HepG2 (cell line): ENCODE data around the gene TRIM7. TPM values are rescaled to one million over a fixed set of nuclear protein-coding genes. Genes with fewer than 3 reads are reported as not detected.

Experiments used
- ATAC-seq: fragments of 200-7000 bp; cut with Tn5 transposase; 3 replicates; pipeline ENCODE4 v1.9.1; 2020; ENCODE audit warnings: mild to moderate bottlenecking, moderate library complexity
- BruUV-seq: library from RNA; stranded (reverse); fragments of 400-500 nt; replicated peaks from 2 replicates; lab custom pipeline; 2021; lab: Mats Ljungman, UMichigan
- CTCF ChIA-PET: fragments of 300-600 bp; formaldehyde crosslinking; extraction: SDS; loops from one replicate; lab custom pipeline; 2021; ENCODE audit warnings: low total read pairs, inconsistent platforms, low intra/inter-chr PET ratio; lab: Yijun Ruan, JAX
- POLR2A ChIA-PET: fragments of 350-600 bp; sonication (Branson Sonifier 250); formaldehyde crosslinking; loops from one replicate; lab custom pipeline; 2020; ENCODE audit warnings: antibody characterized with exemption, inconsistent platforms; lab: Yijun Ruan, JAX
- DNase-seq: peaks from one replicate; pipeline ENCODE4 v3.0.0-alpha.2; 2015; ENCODE audit warnings: low spot score
- FAIRE-seq: peaks from 3 replicates; lab custom pipeline; 2011; peaks lifted over from hg19 to GRCh38; lab: Jason Lieb, UNC
- H2AFZ ChIP-seq: one replicate; pipeline ENCODE4 v1.6.1; 2011; ENCODE audit warnings: low read length, inconsistent platforms
- H3K27ac ChIP-seq: fragments of 300-600 bp; 3 replicates; pipeline ENCODE4 v1.8.0; 2011; ENCODE audit warnings: mixed run types, mild to moderate bottlenecking, mixed read lengths, low read length, inconsistent platforms; ENCODE audit not compliant: insufficient read depth; ENCODE audit errors: extremely low read length
- H3K27me3 ChIP-seq, 2 experiments: fragments of 200-600 bp in 1 of 2; 2 replicates in 1 of 2; 3 replicates in 1 of 2; pipeline versions ENCODE4 v1.6.0 to v1.8.0; 2011; ENCODE audit warnings: low read length in 2 of 2, mild to moderate bottlenecking in 2 of 2, moderate library complexity in 2 of 2, inconsistent platforms in 1 of 2; ENCODE audit not compliant: insufficient read depth in 2 of 2, control insufficient read depth in 1 of 2
- H3K36me3 ChIP-seq, 2 experiments: fragments of 200-600 bp in 1 of 2; replicated peaks in 1 of 2; 2 replicates in 1 of 2; 3 replicates in 1 of 2; pipeline versions ENCODE4 v1.5.1 to v1.8.0; 2011; ENCODE audit warnings: low read length in 2 of 2, inconsistent platforms in 1 of 2; ENCODE audit not compliant: insufficient read depth in 2 of 2, control insufficient read depth in 1 of 2
- H3K4me1 ChIP-seq: 2 replicates; pipeline ENCODE4 v1.5.1; 2012; ENCODE audit warnings: low read length, inconsistent platforms; ENCODE audit not compliant: insufficient read depth
- H3K4me2 ChIP-seq: 2 replicates; pipeline ENCODE4 v1.6.0; 2011; ENCODE audit warnings: low read depth, low read length, inconsistent platforms
- H3K4me3 ChIP-seq, 3 experiments: fragments of 200-600 bp in 1 of 3; sonication (generic), shearing (Covaris generic) in 1 of 3; replicated peaks in 1 of 3; 2 replicates each; pipeline ENCODE4 v1.5.1; 2011 to 2016; ENCODE audit warnings: low read length in 3 of 3, inconsistent platforms in 2 of 3, low read depth in 2 of 3, mild to moderate bottlenecking in 2 of 3, control low read depth in 1 of 3, mixed read lengths in 1 of 3; ENCODE audit not compliant: insufficient read depth in 1 of 3
- H3K79me2 ChIP-seq: one replicate; pipeline ENCODE4 v1.6.1; 2011; ENCODE audit warnings: low read length, inconsistent platforms; ENCODE audit not compliant: insufficient read depth
- H3K9ac ChIP-seq: 2 replicates; pipeline ENCODE4 v1.6.0; 2011; ENCODE audit warnings: mild to moderate bottlenecking, low read depth, low read length, inconsistent platforms; ENCODE audit not compliant: insufficient read depth
- H3K9me3 ChIP-seq: 2 replicates; pipeline ENCODE4 v1.5.1; 2012; ENCODE audit warnings: mild to moderate bottlenecking, low read length
- H4K20me1 ChIP-seq: 2 replicates; pipeline ENCODE4 v1.6.0; 2011; ENCODE audit warnings: inconsistent platforms, mild to moderate bottlenecking, low read length, moderate library complexity; ENCODE audit not compliant: insufficient read depth
- FOXJ3 ChIP-seq: sonication (generic); formaldehyde crosslinking; IDR thresholded peaks from 2 replicates; pipeline ENCODE4 v1.4.0; 2020; ENCODE audit warnings: missing genetic modification reagents, mild to moderate bottlenecking, borderline replicate concordance
- MAFG ChIP-seq: sonication (generic); formaldehyde crosslinking; IDR thresholded peaks from 2 replicates; pipeline ENCODE4 v1.5.1; 2020; ENCODE audit warnings: mild to moderate bottlenecking, missing genetic modification reagents
- MTA3 ChIP-seq: sonication (generic); formaldehyde crosslinking; IDR thresholded peaks from 2 replicates; pipeline ENCODE4 v1.4.0; 2020; ENCODE audit warnings: missing genetic modification reagents
- NBN ChIP-seq: fragments of 450-650 bp; conservative IDR thresholded peaks from 2 replicates; pipeline ENCODE4 v1.6.1; 2017
- SOX5 ChIP-seq: IDR thresholded peaks from 2 replicates; pipeline ENCODE4 v1.6.1; 2016; ENCODE audit warnings: borderline replicate concordance
- TCF12 ChIP-seq, 2 experiments: fragments of 450-650 bp in 1 of 2; sonication (generic) in 1 of 2; formaldehyde crosslinking in 1 of 2; IDR thresholded peaks; 2 replicates each; pipeline versions ENCODE4 v1.6.1 to v1.8.0; 2017 to 2022; ENCODE audit warnings: antibody characterized with exemption in 1 of 2, mild to moderate bottlenecking in 1 of 2, missing genetic modification reagents in 1 of 2, moderate library complexity in 1 of 2
- ZMAT3 ChIP-seq: sonication (generic); formaldehyde crosslinking; conservative IDR thresholded peaks from 2 replicates; pipeline ENCODE4 v1.7.0; 2021; ENCODE audit warnings: missing genetic modification reagents
- ZNF251 ChIP-seq: sonication (generic); formaldehyde crosslinking; IDR thresholded peaks from 2 replicates; pipeline ENCODE4 v1.9.0; 2021; ENCODE audit warnings: mild to moderate bottlenecking, missing genetic modification reagents
- WGBS: methylation state at CpG from one replicate; pipeline ENCODE4 v1.1.6; 2017; ENCODE audit warnings: low lambda C conversion rate; 5-methylcytosine and 5-hydroxymethylcytosine counted together
- in situ Hi-C: cut with HindIII; loops from 2 replicates; pipeline ENCODE4 v1.10.0; 2017; ENCODE audit warnings: low pct_unique_long_range_greater_than_20kb; ENCODE audit not compliant: extremely low pct_ligation_motif_present
- intact Hi-C: fragments of 100-400 bp; cut with micrococcal nuclease; formaldehyde crosslinking; loops from one replicate; pipeline ENCODE4 v1.10.0; 2022; ENCODE audit not compliant: unreplicated experiment
- polyA plus RNA-seq, 8 experiments: library from polyadenylated mRNA; depleted of rRNA in 3 of 8; stranded (reverse) in 7 of 8; unstranded in 1 of 8; fragments of >200 nt; fragmentation: Illumina TruSeq in 4 of 8; extraction: Trizol in 4 of 8; gene quantifications; 2 replicates each; pipeline versions ENCODE4 v1.2.1 to v1.2.3, GENCODE V29; 2011 to 2016; ENCODE audit warnings: low read depth in 4 of 8, missing spikeins in 1 of 8, mixed read lengths in 1 of 8; ENCODE audit not compliant: insufficient read depth in 1 of 8
- total RNA-seq, 5 experiments: library from RNA; depleted of rRNA; stranded (reverse); fragments of >200 nt; fragmentation: Illumina TruSeq; extraction: Trizol; gene quantifications; 2 replicates each; pipeline ENCODE4 v1.2.3, GENCODE V29; 2016; ENCODE audit warnings: low read depth in 1 of 5
- TF ChIP-seq, protein P1 (sequence below): IDR thresholded peaks from 2 replicates; pipeline ENCODE4 v1.6.1; 2016; ENCODE audit warnings: missing genetic modification reagents, missing compliant biosample characterization
- TF ChIP-seq, protein P2 (sequence below): sonication (generic); formaldehyde crosslinking; IDR thresholded peaks from 2 replicates; pipeline ENCODE4 v1.4.0; 2020; ENCODE audit warnings: mild to moderate bottlenecking, missing genetic modification reagents
- TF ChIP-seq, protein P3 (sequence below): sonication (generic); formaldehyde crosslinking; IDR thresholded peaks from 2 replicates; pipeline ENCODE4 v1.4.0; 2020; ENCODE audit warnings: missing genetic modification reagents, borderline replicate concordance
- TF ChIP-seq, protein P4 (sequence below): sonication (generic); formaldehyde crosslinking; IDR thresholded peaks from 2 replicates; pipeline ENCODE4 v1.5.0; 2020; ENCODE audit warnings: missing genetic modification reagents
- TF ChIP-seq, protein P5 (sequence below): sonication (generic); formaldehyde crosslinking; IDR thresholded peaks from 2 replicates; pipeline ENCODE4 v1.5.0; 2020; ENCODE audit warnings: mild to moderate bottlenecking, missing genetic modification reagents

Gene TRIM7
- total and polyA plus RNA-seq, 2 of the 13 experiments (the other 11 are each of a cell fraction or from before 2014, with no cell fraction given): 0.13 TPM; not detected in 1

DNA sequence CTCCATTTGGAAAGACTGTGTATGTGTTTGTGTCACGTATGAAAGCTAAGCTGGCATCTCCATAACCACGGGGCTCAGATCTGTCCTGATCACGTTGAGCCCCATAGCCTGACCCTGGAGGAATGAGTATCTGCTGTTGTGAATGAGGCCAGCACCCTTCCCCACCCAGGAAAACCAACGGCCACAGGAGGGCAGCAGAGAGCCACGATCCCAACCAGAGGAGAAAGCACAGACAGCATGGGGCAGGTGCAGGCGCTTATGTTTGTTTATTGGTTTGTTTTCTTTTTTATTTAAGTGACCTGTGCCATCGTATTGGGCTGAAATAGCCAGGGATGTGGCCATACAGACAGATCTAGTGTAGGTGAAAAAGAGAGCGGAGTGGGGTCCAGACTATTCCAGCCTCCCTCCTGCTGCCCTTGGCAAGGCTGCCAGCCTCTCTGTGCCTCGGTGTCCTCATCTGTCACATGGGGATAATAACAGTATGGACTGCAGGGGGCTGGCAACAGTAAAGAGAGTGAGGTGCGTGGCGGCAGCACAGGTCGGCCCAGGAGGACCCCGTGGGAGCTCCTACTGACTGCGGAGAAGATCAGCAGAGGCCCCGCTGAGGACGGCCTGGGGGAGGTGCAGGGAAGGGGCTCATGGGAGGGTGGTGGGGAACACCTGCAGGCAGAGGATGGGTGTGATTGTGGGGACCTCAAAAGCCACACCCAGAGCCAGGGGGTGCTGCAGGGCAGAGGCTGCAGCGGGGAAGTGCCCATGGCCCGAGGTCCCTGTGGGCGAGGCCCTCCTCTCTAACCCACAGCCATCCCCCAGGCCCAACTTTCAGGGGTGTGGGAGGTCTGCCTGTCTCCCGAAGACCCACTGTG is 45.5 kb downstream of the TRIM7 start:
- peak; percentile 82 for FAIRE-seq
- Histone ChIP-seq H3K79me2 (no peaks in the 10 kb centered on the region), H3K9ac (peak overlapping the region; percentile 49; the same call in 1 of the 2 replicates), H3K9me3 (no peaks in the 10 kb centered on the region), H3K27ac (no peak overlapping the region), H3K4me2 (peak overlapping the region; percentile 70), H3K4me1 (peaks cover 32% of the 10 kb centered on the region), H2AFZ (no peak overlapping the region), H4K20me1 (no peaks in the 10 kb centered on the region), H3K27me3 (peaks cover 0 to 11% of the 10 kb centered on the region in 2 experiments; a peak in 2 of 5 replicates), H3K4me3 (peak overlapping the region in 1 of 3 experiments; percentile 62; a peak in 1 of 6 replicates), H3K36me3 (no peaks in the 10 kb centered on the region)
- intact Hi-C loops (loop anchor here (2.0 to 10.0 kb wide), 2 partner anchors 295 to 375 kb away; partner anchors contain the start of gene ZFP62), in situ Hi-C loops (loop anchor here (5.0 to 10.0 kb wide), 2 partner anchors 287 to 375 kb away; no protein-coding TSS in a partner anchor)
- ATAC-seq: peak; percentile 93
- WGBS: 19% methylated on average over 16 of the region's 20 CpGs
- POLR2A ChIA-PET: no interaction called here
- CTCF ChIA-PET: interaction anchor here (0.7 to 2.4 kb wide), 3 partner anchors 24 to 290 kb away, joined by 3 to 11 read pairs (median 4); no protein-coding TSS in a partner anchor
- BruUV-seq: no TSS peak
- DNase-seq: peak; percentile 67
- TF ChIP-seq NBN: no peak
- TF ChIP-seq MAFG (CRISPR knock-in tag): no peak
- TF ChIP-seq, protein P1, sequence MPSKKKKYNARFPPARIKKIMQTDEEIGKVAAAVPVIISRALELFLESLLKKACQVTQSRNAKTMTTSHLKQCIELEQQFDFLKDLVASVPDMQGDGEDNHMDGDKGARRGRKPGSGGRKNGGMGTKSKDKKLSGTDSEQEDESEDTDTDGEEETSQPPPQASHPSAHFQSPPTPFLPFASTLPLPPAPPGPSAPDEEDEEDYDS: 0 out of 2 replicates have a peak, but pooled peaks have one; percentile 16
- TF ChIP-seq, protein P2, sequence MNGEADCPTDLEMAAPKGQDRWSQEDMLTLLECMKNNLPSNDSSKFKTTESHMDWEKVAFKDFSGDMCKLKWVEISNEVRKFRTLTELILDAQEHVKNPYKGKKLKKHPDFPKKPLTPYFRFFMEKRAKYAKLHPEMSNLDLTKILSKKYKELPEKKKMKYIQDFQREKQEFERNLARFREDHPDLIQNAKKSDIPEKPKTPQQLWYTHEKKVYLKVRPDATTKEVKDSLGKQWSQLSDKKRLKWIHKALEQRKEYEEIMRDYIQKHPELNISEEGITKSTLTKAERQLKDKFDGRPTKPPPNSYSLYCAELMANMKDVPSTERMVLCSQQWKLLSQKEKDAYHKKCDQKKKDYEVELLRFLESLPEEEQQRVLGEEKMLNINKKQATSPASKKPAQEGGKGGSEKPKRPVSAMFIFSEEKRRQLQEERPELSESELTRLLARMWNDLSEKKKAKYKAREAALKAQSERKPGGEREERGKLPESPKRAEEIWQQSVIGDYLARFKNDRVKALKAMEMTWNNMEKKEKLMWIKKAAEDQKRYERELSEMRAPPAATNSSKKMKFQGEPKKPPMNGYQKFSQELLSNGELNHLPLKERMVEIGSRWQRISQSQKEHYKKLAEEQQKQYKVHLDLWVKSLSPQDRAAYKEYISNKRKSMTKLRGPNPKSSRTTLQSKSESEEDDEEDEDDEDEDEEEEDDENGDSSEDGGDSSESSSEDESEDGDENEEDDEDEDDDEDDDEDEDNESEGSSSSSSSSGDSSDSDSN (CRISPR knock-in tag): no peak
- no peak for TF ChIP-seq FOXJ3
- no peak for TF ChIP-seq ZMAT3
- TF ChIP-seq MTA3 (CRISPR knock-in tag): no peak
- no peak for TF ChIP-seq SOX5 (CRISPR knock-in tag)
- TF ChIP-seq TCF12 (IDR thresholded peaks at IDR 0.05): no peak
- no peak for TF ChIP-seq TCF12 (CRISPR knock-in tag; IDR thresholded peaks at IDR 0.05)
- TF ChIP-seq, protein P3, sequence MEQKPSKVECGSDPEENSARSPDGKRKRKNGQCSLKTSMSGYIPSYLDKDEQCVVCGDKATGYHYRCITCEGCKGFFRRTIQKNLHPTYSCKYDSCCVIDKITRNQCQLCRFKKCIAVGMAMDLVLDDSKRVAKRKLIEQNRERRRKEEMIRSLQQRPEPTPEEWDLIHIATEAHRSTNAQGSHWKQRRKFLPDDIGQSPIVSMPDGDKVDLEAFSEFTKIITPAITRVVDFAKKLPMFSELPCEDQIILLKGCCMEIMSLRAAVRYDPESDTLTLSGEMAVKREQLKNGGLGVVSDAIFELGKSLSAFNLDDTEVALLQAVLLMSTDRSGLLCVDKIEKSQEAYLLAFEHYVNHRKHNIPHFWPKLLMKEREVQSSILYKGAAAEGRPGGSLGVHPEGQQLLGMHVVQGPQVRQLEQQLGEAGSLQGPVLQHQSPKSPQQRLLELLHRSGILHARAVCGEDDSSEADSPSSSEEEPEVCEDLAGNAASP: no peak
- TF ChIP-seq, protein P4, sequence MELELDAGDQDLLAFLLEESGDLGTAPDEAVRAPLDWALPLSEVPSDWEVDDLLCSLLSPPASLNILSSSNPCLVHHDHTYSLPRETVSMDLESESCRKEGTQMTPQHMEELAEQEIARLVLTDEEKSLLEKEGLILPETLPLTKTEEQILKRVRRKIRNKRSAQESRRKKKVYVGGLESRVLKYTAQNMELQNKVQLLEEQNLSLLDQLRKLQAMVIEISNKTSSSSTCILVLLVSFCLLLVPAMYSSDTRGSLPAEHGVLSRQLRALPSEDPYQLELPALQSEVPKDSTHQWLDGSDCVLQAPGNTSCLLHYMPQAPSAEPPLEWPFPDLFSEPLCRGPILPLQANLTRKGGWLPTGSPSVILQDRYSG (CRISPR knock-in tag): no peak
- TF ChIP-seq, protein P5, sequence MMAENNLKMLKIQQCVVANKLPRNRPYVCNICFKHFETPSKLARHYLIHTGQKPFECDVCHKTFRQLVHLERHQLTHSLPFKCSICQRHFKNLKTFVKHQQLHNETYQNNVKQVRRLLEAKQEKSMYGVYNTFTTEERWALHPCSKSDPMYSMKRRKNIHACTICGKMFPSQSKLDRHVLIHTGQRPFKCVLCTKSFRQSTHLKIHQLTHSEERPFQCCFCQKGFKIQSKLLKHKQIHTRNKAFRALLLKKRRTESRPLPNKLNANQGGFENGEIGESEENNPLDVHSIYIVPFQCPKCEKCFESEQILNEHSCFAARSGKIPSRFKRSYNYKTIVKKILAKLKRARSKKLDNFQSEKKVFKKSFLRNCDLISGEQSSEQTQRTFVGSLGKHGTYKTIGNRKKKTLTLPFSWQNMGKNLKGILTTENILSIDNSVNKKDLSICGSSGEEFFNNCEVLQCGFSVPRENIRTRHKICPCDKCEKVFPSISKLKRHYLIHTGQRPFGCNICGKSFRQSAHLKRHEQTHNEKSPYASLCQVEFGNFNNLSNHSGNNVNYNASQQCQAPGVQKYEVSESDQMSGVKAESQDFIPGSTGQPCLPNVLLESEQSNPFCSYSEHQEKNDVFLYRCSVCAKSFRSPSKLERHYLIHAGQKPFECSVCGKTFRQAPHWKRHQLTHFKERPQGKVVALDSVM (CRISPR knock-in tag): no peak
- TF ChIP-seq ZNF251 (CRISPR knock-in tag): no peak
